HK-2 (cell line): Measurements from ENCODE around the gene MRPL18.
"Not testable (repeated sequence)": the region's sequence is repeated elsewhere in the genome, so short reads cannot be mapped to it uniquely, and the experiment has no call there.

ENCODE experiments used
- DNase-seq: peaks from one replicate; pipeline ENCODE4 v3.0.0-alpha.2; 2018; ENCODE audit not compliant: unreplicated experiment

MRPL18 gene

DNA sequence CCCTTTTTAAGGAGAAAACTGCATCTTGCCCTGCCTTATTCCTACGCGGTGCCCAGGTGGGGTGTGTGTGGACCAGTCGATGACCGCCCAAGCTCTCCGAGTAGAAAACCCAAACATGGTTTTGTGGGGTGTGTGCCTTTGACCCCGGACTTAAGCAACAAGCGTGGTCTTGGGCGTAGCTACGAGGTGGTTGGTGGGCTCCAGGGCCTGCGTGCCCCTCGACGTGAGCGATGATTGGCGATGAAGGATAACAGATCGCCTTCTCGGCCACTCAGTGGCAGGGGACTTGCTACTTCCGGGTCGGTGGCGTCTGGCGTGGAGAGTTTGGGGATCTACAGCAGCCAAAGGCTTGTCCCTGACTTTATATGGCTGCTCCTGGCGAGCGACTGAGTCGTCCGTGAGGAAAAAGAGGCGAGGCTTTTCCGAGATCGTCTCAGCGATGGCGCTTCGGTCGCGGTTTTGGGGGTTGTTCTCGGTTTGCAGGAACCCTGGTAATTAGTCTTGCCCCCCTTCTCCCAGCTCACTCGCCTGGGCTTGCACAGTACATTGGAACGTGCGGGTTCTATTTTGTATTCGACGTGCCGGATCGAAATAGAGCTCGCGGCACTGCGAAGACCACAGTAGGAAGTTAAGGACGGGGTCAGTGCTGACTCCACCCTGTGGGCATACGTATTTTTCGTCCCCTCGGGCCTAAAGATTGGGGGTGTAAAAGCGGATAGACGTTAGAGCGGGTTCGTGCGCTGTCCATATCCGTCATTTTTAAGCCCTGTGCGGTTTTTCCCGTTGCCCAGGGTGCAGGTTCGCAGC lies at the start of gene MRPL18:
TSS of gene MRPL18 (plus strand) at position 319 of the 807 bp plus-strand sequence. CDS start at position 440, 121 bp downstream.
- DNase-seq = peak; percentile 96

GRCh38 chr6:159742165-159742564 lies 48.1 kb upstream of the MRPL18 start:
- no peak for DNase-seq

GRCh38 chr6:159745081-159745480 lies 45.2 kb upstream of the MRPL18 start:
- no peak for DNase-seq

DNA sequence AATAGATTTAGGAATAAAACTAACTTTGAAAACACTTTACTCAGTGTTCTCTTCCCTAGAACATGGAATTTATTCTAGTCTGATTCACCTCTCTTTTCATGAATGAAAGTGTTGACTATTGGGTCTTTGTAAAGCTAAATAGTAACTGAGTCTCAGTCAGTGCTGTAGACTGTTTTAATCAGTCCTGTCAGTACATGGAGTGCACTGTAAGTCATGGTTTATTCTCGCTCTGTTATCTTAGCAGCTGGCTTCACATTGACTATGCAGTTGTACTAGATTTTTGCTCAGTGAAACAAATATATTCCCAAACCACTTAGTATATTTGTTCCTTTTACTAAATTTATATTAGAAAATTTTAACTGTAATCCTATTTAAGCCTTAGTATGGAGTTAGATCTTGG lies 43.5 kb upstream of the MRPL18 start:
- DNase-seq = no peak

DNA sequence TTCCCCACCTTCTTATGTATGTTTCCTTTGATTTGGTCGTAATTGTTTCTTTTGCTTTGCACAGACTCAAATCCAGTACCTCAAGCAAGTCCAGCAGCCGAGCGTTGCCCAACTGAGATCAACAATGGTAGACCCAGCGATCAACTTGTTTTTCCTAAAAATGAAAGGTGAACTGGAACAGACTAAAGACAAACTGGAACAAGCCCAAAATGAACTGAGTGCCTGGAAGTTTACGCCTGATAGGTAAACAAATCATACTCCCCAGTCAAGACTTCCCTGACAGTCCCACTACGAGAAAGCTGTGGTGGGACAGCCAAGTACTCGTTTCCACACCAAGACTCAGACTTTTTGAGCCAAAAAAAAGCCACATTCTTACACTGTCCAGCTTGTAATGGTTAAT lies 42.1 kb upstream of the MRPL18 start:
- not testable (repeated sequence) for DNase-seq

- no peak for DNase-seq
Measured at GRCh38 chr6:159751448-159751847, 38.8 kb upstream of the MRPL18 start.

DNA sequence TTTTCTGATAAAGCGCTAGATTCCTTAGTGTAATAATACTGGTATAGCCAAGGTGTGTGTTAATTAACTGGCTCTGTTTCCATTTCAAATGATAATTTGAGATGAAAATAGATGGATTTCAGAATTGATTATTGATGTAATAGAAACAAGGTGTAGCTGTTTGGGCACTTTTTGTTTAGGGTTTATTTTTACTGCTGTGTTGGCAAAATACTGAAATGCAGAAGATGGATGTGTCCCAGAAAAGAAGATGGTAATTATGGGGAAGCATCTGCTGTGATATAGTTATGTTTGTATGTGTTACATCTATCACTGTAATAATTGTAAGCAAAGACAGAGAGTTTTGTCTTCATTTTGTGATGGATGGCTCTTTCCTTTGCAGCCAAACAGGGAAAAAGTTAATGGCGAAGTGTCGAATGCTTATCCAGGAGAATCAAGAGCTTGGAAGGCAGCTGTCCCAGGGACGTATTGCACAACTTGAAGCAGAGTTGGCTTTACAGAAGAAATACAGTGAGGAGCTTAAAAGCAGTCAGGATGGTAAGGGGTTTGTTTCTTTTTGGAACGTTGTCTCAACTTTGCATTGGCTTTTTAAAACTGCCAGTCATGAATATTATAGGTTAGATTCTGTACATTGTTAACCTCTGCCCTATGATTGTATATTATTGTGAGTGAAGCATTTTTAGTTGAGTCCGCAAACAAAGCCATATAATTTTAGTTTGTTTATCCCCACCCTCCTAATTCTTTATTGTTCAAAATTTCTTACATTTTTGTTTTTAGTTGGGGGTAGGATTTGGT lies 37.0 kb upstream of the MRPL18 start:
- no peak for DNase-seq

- DNase-seq = no peak
Measured at GRCh38 chr6:159754401-159754800, 35.9 kb upstream of the MRPL18 start.

GRCh38 chr6:159754959-159755914 lies 35.0 kb upstream of the MRPL18 start:
- DNase-seq = no peak

DNA sequence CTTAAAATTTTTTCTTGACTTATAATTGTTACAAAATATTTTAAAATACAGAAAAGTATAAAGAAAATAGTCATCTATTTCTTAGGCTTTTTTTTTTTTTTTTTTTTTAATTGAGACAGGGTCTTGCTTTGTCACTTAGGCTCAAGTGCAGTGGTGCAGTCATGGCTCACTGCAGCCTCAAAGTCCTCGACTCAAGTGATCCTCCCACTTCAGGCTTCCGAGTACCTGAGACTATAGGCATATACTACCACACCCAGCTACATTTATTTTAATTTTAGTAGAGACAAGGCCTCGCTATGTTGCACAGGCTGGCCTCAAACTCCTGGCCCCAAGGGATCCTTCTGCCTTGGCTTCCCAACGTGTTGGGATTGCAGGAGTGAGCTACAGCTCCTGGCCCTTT lies 33.8 kb upstream of the MRPL18 start:
- no peak for DNase-seq

- peak; percentile 66 for DNase-seq
Measured at GRCh38 chr6:159758031-159759001, 32.0 kb upstream of the MRPL18 start.

DNA sequence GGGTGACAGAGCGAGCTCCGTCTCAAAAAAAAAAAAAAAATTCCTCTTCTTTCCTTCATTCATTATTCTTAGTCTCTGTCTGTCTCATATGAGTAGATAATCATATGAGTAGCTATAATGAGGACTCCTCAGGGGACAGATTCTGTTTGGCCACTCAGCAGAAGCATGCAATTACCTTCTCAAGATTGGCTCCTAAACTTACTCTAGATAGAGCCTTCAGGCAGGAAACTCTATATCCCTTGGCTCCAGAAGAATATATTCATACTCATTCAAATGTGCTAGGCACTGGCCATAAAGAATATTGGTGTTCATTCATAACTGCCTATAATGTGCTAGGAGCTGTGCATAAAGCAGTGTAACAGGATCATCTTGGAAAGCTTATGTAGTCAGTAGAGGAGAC lies 30.6 kb upstream of the MRPL18 start:
- no peak for DNase-seq

DNA sequence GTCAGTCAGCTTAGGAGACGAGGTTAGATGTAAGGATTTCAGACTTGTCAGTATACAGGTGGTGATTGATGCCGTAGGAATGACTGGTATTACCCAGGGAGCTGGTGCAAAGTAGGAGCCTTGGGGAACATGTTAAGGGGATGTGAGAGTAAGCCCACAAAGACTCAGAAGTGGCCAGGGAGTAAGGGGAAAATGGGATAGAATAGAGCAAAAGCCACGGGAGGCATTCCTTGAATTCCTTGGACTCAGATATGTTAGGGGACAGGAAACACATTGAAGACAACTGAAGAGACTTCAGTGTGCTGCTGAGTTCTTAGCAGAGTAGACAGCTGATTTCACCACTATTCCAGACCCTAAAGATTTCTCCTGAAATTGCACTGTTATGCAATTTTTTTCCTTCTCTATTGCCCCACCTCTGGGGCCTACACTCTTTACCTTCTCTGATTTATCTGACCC lies 29.6 kb upstream of the MRPL18 start:
- peak; percentile 70 for DNase-seq

DNA sequence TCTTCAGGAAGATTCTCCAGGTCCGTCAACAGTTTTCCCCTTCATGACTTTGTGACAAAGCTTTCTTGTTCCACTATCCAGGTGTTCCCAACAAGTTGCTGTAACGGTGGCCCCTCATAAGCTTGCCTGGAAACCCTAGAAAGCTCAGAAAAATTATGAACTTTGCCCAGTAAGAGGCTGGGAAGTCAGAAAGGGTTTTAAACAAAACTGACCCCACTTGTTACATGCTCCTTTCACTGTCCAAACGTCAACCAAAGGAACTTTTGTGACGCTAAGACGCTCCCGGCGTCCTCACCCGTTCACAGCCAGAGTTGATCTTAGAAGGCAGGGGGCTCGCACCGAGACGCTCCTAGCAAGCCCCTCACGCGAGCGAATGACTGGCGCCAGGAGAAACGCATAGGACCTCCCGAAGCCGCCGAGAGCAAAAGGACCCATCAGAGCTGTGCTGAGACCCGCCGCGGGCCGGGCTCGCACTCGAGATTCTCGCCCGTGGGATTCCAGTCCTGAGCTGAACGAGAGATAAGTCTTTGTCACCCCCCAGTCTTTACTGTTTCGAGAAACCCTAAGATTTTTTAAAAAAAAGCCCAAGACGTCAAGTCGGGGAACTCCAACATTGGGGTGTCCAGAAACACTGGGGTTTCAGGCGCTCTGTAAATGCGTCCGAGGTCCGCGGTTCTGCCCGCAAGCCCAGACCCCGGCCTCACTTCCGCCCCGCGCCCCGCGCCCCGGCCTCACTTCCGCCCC lies 29.0 kb upstream of the MRPL18 start:
- DNase-seq = no peak

GRCh38 chr6:159761873-159762680 lies 28.2 kb upstream of the MRPL18 start, which contains the start of gene ACAT2:
TSS of gene ACAT2 (plus strand) at chr6:159762045. CDS start at chr6:159762088, 43 bp downstream.
- peak; percentile 95 for DNase-seq

DNA sequence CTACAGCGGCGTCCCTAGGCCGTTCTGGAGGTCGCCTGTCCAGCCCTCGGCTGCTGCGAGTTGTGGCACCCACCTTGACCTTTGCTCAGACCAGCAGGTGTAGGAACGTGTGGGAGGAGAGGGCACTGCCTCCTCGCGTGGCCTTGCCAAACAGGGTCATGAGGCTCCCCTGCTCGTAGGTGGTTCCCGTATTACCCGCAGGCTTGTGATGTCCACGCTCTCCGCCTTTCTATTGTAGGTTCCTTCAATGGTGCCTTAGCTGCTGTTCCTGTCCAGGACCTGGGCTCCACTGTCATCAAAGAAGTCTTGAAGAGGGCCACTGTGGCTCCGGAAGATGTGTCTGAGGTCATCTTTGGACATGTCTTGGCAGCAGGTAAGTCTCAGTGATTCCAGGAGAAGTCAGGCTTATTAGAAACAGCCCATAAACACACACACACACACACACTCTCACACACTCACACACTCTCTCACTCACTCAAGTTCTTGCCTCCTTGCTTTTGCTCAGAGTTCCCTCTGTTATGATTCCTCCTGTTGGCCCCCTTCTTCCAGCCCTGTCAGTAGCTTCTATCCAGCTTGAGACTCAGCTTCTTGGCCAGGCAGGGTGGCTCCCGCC lies 27.5 kb upstream of the MRPL18 start:
- no peak for DNase-seq

DNA sequence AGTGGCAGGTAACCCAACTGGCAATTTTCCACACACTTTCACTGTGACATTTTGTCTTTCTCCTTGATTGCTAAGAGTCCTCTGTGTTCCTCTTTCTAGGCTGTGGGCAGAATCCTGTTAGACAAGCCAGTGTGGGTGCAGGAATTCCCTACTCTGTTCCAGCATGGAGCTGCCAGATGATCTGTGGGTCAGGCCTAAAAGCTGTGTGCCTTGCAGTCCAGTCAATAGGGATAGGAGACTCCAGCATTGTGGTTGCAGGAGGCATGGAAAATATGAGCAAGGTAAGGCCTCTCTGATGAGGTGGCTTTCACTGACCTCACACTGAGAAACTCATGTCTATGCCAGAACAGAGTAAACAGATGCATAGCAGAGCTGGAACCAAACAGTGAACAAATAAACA lies 23.4 kb upstream of the MRPL18 start:
- no peak for DNase-seq

- DNase-seq = no peak
Measured at GRCh38 chr6:159769470-159769869, 20.8 kb upstream of the MRPL18 start.
